Muscle of leg (tissue), 16 donors: ENCODE data around the gene ATP6V1G3. TPM values are rescaled to one million over a fixed set of nuclear protein-coding genes. Genes with fewer than 3 reads are reported as not detected.
"Not testable (repeated sequence)": the region's sequence is repeated elsewhere in the genome, so short reads cannot be mapped to it uniquely, and the experiment has no call there.

ENCODE experiments used
- DNase-seq: peaks from one replicate; pipeline ENCODE4 v3.0.0; 2013
- H3K27ac ChIP-seq: one replicate; pipeline ENCODE4 v1.5.1; 2013; ENCODE audit warnings: mild to moderate bottlenecking, low read length, control low read depth
- H3K27me3 ChIP-seq: one replicate; pipeline ENCODE4 v1.6.1; 2013; ENCODE audit warnings: low read length; ENCODE audit not compliant: control insufficient read depth, insufficient read depth
- H3K36me3 ChIP-seq: one replicate; pipeline ENCODE4 v1.6.1; 2013; ENCODE audit warnings: low read length; ENCODE audit not compliant: control insufficient read depth, insufficient read depth
- H3K4me1 ChIP-seq: one replicate; pipeline ENCODE4 v1.6.1; 2013; ENCODE audit warnings: low read length; ENCODE audit not compliant: control insufficient read depth, insufficient read depth
- H3K4me3 ChIP-seq: one replicate; pipeline ENCODE4 v1.5.1; 2013; ENCODE audit warnings: low read length, control low read depth
- H3K9me3 ChIP-seq: replicated peaks from 2 replicates; pipeline ENCODE4 v1.6.1; 2013; ENCODE audit warnings: low read depth, low read length; ENCODE audit not compliant: control insufficient read depth
- WGBS: methylation state at CpG from one replicate; pipeline ENCODE4 v1.1.5; 2013; ENCODE audit warnings: missing lambda C conversion rate; ENCODE audit not compliant: insufficient coverage; 5-methylcytosine and 5-hydroxymethylcytosine counted together
- long read RNA-seq, 11 donors: transcript quantifications; one replicate each; lab custom pipeline, GENCODE V29; 2026
- polyA plus RNA-seq, 8 donors: library from polyadenylated mRNA; unstranded; fragments of 120-200 nt; gene quantifications; one replicate each; pipeline versions ENCODE4 v1.2.1 to v1.2.3, GENCODE V29; 2013; ENCODE audit warnings: inconsistent platforms in 1 of 8, low replicate concordance in 1 of 8; ENCODE audit not compliant: insufficient read length in 8 of 8, insufficient read depth in 1 of 8
- total RNA-seq: library from RNA; stranded (reverse); fragments of 120-200 nt; gene quantifications from one replicate; pipeline ENCODE4 v1.2.4, GENCODE V29; 2013

The ATP6V1G3 gene, protein sequence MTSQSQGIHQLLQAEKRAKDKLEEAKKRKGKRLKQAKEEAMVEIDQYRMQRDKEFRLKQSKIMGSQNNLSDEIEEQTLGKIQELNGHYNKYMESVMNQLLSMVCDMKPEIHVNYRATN
- total RNA-seq (not detected), polyA plus RNA-seq (not detected)
- long read RNA-seq, donor 1 = 0 reads
- long read RNA-seq, donor 2 = 0 reads
- long read RNA-seq, donor 3 = 0 reads
- long read RNA-seq, donor 4 = 0 reads
- long read RNA-seq, donor 5 = 0 reads
- long read RNA-seq, donor 6 = 0 reads
- long read RNA-seq, donor 7 = 0 reads
- long read RNA-seq, donor 8 = 0 reads
- long read RNA-seq, donor 9 = 0 reads
- long read RNA-seq, donor 10 = 0 reads
- long read RNA-seq, donor 11 = 0 reads

DNA sequence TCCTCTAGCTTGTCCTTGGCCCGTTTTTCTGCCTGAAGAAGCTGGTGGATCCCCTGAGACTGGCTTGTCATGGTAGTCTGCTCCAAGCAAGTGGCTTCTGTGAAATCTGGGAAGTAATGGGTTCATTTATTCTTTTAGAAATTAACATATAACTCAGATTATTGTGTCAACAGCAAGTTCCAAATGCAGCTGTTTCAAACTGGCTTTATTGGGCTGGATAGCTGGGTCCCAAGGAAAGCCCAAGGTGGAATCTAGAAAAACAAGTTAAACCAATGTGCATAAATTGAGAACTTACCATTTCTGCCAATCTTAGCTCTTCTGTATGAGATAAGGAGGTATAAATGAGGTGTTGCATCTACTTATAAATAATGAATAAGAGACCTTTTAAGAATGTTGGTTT lies at the start of gene ATP6V1G3:
ATP6V1G3 (minus strand) TSS at position 101 of the 400 bp plus-strand sequence; CDS start at position 71, 30 bp downstream.
- Histone ChIP-seq H3K4me3 (no peak within 1 kb of the TSS), H3K27me3 (no peaks in the 10 kb centered on the region), H3K9me3 (no peaks in the 10 kb centered on the region), H3K36me3 (no peaks in the 10 kb centered on the region), H3K27ac (no peak within 1 kb of the TSS), H3K4me1 (no peaks in the 10 kb centered on the region)
- DNase-seq = no peak
- WGBS = no CpG with 5 or more reads among the region's 1 CpG

DNA sequence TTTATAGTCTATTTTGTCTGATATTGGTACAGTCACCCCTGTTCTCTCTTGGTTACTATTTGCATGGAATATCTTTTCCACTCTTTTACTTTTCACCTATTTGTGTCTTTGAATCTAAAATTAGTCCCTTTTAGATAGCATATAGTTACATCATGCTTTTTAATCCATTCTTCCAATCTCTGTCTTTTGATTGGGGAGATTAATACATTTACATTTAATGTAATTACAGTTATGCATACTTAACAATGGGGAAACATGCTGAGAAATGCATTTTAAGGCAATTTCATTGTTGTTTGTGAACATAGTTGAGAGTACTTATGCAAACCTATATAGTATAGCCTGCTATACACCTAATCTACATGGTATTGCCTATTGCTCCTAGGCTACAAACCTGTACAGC lies 48.4 kb upstream of the ATP6V1G3 start:
- Histone ChIP-seq H3K27ac (no peak overlapping the region), H3K27me3 (no peaks in the 10 kb centered on the region), H3K4me1 (no peaks in the 10 kb centered on the region), H3K36me3 (no peaks in the 10 kb centered on the region), H3K9me3 (no peaks in the 10 kb centered on the region), H3K4me3 (no peak overlapping the region)
- DNase-seq = no peak

DNA sequence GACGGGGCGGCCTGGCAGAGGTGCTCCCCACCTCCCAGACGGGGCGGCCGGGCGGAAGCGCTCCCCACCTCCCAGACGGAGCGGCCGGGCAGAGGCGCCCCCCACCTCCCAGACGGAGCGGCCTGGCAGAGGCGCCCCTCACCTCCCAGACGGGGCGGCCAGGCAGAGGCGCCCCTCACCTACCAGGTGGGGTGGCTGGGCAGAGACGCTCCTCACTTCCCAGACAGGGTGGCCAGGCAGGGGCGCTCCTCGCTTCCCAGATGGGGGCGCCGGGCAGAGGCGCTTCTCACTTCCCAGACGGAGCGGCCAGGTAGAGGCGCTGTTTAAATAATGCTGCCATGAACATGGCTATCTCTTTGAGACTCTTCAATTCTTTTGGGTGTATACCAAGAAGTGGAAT lies 43.7 kb upstream of the ATP6V1G3 start:
- DNase-seq = no peak
- Histone ChIP-seq H3K4me3 (no peak overlapping the region), H3K4me1 (no peaks in the 10 kb centered on the region), H3K36me3 (no peaks in the 10 kb centered on the region), H3K27ac (no peak overlapping the region), H3K9me3 (peaks cover 2% of the 10 kb centered on the region), H3K27me3 (no peaks in the 10 kb centered on the region)
- 93% methylated on average over 17 of the region's 26 CpGs for WGBS

DNA sequence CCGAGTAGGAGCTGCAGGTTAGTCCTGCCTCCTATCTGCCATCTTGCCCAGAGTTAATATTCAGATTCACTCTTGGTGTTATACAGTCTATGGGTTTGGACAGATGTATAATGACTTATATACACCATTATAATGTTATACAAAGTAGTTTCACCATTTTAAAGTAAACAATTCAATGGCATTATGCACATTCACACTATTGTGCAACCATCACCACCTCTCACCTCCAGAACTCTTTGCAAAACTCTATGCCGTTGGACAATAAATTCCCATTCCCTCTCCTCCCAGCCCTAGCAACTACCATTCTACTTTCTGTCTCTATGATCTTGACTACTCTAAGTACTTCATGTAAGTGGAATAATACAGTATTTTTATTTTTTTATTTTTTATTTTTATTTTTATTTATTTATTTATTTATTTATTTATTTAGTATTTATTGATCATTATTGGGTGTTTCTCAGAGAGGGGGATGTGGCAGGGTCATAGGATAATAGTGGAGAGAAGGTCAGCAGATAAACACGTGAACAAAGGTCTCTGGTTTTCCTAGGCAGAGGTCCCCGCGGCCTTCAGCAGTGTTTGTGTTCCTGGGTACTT lies 42.8 kb upstream of the ATP6V1G3 start:
- not testable (repeated sequence) for H3K27me3 ChIP-seq, H3K36me3 ChIP-seq, H3K4me1 ChIP-seq, DNase-seq, H3K27ac ChIP-seq, H3K9me3 ChIP-seq, H3K4me3 ChIP-seq
- WGBS = no CpG with 5 or more reads among the region's 5 CpGs

DNA sequence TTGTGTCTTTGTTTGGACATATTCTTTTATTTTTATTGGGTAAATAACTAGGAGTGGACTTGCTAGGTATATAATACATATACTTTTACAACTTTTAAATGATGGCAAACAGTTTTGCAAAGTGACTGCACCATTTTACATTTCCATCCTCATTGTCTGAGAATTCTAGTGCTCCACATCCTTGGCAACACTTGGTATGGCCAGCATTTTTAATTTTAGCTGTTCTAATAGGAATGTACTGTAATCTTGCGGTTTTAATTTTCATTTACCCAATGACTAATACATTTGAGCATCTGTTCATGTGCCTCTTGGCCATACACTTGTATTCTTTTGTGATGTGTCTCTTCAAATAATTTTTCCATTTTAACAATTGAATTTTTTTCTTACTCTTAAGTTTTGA lies 37.0 kb upstream of the ATP6V1G3 start:
- Histone ChIP-seq H3K4me1 (no peaks in the 10 kb centered on the region), H3K4me3 (no peak overlapping the region), H3K27ac (no peak overlapping the region), H3K9me3 (no peaks in the 10 kb centered on the region), H3K27me3 (no peaks in the 10 kb centered on the region), H3K36me3 (no peaks in the 10 kb centered on the region)
- no CpG with 5 or more reads among the region's 1 CpG for WGBS
- no peak for DNase-seq

DNA sequence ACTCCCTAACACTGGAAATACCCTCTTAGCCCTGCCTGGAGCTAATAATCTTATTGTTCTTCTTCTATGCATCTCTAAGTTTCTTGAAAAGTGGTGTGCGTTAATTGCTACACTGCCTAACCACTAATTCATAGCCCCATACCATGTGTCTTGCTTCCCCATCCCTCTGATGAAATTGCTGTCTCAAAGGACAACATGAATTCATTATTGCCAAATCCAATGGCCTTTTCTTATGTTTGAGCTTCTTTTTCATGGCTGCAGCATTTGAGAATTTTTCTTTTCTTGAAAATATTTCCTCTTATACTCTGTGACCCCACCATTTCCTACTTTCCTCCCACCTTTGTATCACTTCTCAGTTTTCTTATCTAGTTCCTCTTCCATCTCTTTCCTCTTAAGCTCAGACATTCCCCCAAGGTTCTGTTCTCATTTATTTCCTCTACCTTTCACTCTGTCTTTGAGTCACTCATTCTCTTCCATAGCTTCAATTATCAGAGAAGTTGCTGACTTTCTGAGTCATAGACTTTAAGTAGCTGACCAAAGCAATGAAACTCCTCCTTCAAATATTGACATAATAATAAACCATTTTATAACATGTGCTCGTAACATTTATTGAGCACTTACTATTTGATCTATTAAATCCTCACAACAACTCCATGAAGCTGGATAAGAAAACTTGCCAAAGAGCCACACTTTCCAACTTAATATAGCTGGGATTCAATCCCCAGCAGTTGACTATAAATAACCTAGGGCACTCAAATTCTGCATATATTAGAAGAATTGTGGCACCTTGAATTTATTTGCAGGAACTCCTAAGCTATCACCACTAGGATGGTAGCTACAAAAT lies 35.5 kb upstream of the ATP6V1G3 start:
- no peaks in the 10 kb centered on the region for H3K36me3 ChIP-seq
- no peaks in the 10 kb centered on the region for H3K4me1 ChIP-seq
- DNase-seq = no peak

DNA sequence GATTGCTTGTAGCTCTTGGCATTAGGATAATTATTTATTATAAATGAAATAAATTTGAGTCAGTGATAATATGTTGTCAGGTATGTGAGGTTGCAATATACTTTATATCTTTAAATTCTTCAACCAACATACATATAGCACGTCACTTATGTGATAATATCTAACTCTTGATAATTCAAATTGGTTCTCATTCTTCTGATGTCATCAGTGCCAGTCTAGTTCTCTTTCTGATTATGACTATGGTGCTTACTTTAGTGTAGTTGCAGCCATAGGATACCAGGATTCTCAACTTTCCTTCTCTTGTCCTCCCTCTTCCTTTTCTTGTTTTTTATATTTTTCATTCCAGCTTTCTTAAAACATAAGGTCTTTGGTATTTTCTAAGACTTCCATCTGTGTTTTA lies 34.8 kb upstream of the ATP6V1G3 start:
- no peak overlapping the region for H3K27ac ChIP-seq
- no CpG with 5 or more reads among the region's 1 CpG for WGBS
- H3K27me3 ChIP-seq = no peaks in the 10 kb centered on the region
- H3K36me3 ChIP-seq = no peaks in the 10 kb centered on the region
- no peak overlapping the region for H3K4me3 ChIP-seq
- H3K4me1 ChIP-seq = no peaks in the 10 kb centered on the region
- no peak for DNase-seq
- no peaks in the 10 kb centered on the region for H3K9me3 ChIP-seq

More for the DNA sequence above, 35.5 kb upstream of the ATP6V1G3 start:
- no peak overlapping the region for H3K4me3 ChIP-seq
- no peak overlapping the region for H3K27ac ChIP-seq
- 100% methylated on average over 1 of the region's 2 CpGs for WGBS
- no peaks in the 10 kb centered on the region for H3K9me3 ChIP-seq
- no peaks in the 10 kb centered on the region for H3K27me3 ChIP-seq

DNA sequence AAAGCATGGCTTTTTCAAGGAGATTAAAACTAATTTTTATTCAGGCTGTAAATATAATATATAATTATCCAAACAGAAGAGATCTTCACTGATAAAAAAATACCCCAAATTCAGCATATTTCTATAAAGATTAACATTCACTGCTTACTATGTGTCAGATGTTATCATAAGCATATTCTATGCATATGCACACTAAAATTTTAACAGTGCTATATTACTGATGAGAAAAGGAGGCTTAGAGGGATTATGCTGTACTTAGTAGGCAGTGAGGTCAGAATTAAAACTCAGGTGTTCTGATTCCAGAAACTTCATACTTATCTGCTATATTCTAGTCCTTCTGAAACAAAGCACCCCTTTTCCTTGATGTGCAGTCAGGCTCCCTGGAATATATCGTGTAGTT lies 33.8 kb upstream of the ATP6V1G3 start:
- no CpG with 5 or more reads among the region's 1 CpG for WGBS
- Histone ChIP-seq H3K4me1 (no peaks in the 10 kb centered on the region), H3K27ac (no peak overlapping the region), H3K4me3 (no peak overlapping the region), H3K36me3 (no peaks in the 10 kb centered on the region), H3K27me3 (no peaks in the 10 kb centered on the region), H3K9me3 (no peaks in the 10 kb centered on the region)
- no peak for DNase-seq

DNA sequence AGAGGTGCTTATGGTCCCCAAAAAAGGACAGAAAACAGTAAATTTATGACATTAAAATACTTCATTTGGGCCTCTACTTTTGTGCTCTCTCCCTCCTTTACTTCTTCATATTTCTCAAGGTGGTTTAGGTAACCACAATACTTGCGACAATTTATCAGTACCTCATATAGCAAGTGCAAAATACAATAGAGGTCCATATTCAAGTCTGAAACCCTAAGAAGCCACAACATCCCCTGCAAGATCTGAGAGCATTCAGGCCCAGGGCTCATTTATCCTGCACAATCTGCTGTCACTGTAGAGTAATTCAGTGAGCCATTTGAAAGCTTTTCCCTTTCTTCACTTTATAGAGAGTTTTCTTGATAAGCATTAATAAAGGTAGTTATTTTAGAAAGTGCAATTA lies 24.2 kb upstream of the ATP6V1G3 start:
- Histone ChIP-seq H3K36me3 (no peaks in the 10 kb centered on the region), H3K4me3 (no peak overlapping the region), H3K27me3 (no peaks in the 10 kb centered on the region), H3K4me1 (no peaks in the 10 kb centered on the region), H3K27ac (no peak overlapping the region), H3K9me3 (no peaks in the 10 kb centered on the region)
- WGBS = no CpG with 5 or more reads among the region's 1 CpG
- DNase-seq = no peak

DNA sequence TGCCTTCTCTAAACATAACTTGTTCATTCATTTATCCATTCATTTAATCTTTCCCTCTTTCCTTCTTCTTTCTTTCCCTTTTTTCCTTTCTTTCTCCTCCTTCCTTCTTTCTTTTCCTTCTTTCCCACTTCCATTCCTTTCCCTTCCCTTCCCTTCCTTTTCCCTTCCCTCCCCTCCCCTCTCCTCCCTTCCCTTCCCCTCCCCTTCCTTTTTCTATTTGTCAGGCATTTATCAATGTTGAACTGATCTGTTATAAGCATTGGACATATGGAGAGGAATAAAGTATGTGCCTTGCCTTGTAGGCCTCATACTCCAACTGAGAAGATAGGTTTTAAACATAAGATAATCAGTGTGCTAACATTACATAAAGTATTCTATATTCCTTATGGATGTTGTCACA lies 23.7 kb upstream of the ATP6V1G3 start:
- Histone ChIP-seq H3K9me3 (no peaks in the 10 kb centered on the region), H3K27ac (no peak overlapping the region), H3K4me1 (no peaks in the 10 kb centered on the region), H3K36me3 (no peaks in the 10 kb centered on the region), H3K27me3 (no peaks in the 10 kb centered on the region), H3K4me3 (no peak overlapping the region)
- DNase-seq = no peak
